ENCODE measurements around the gene TBX10. TPM values are rescaled to one million over a fixed set of nuclear protein-coding genes. Genes with fewer than 3 reads are reported as not detected.
A peak's percentile ranks its signal among the peaks of the same experiment; 100 is the strongest.
"Not testable (repeated sequence)": the region's sequence is repeated elsewhere in the genome, so short reads cannot be mapped to it uniquely, and the experiment has no call there.

The TBX10 gene
- total RNA-seq, 1 donor from 2014 or later: not detected

- H3K4me3 Mint-ChIP-seq: no peak overlapping the region
Measured at GRCh38 chr11:67599149-67599548, 40.4 kb downstream of the TBX10 start.

GRCh38 chr11:67597963-67598362 lies 41.6 kb downstream of the TBX10 start:
- not testable (repeated sequence) for H3K27me3 Mint-ChIP-seq (ENCODE audit: low read depth); H3K27ac Mint-ChIP-seq (ENCODE audit: unreplicated experiment); H3K36me3 Mint-ChIP-seq (ENCODE audit: low read depth); H3K4me1 Mint-ChIP-seq; H3K9me3 Mint-ChIP-seq; H3K4me3 Mint-ChIP-seq; DNase-seq (ENCODE audit: low read depth, low spot score)

More at GRCh38 chr11:67599149-67599548, 40.4 kb downstream of the TBX10 start:
- TF ChIP-seq, protein P1, sequence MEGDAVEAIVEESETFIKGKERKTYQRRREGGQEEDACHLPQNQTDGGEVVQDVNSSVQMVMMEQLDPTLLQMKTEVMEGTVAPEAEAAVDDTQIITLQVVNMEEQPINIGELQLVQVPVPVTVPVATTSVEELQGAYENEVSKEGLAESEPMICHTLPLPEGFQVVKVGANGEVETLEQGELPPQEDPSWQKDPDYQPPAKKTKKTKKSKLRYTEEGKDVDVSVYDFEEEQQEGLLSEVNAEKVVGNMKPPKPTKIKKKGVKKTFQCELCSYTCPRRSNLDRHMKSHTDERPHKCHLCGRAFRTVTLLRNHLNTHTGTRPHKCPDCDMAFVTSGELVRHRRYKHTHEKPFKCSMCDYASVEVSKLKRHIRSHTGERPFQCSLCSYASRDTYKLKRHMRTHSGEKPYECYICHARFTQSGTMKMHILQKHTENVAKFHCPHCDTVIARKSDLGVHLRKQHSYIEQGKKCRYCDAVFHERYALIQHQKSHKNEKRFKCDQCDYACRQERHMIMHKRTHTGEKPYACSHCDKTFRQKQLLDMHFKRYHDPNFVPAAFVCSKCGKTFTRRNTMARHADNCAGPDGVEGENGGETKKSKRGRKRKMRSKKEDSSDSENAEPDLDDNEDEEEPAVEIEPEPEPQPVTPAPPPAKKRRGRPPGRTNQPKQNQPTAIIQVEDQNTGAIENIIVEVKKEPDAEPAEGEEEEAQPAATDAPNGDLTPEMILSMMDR (conservative IDR thresholded peaks at IDR 0.05): no peak
- Mint-ChIP-seq H3K36me3 (ENCODE audit: low read depth) (no peaks in the 10 kb centered on the region), H3K9me3 (peaks cover 9% of the 10 kb centered on the region), H3K27me3 (ENCODE audit: low read depth) (peaks cover 10% of the 10 kb centered on the region), H3K4me1 (peaks cover 9% of the 10 kb centered on the region), H3K27ac (ENCODE audit: unreplicated experiment) (no peak overlapping the region)
- DNase-seq (ENCODE audit: low read depth, low spot score): no peak

DNA sequence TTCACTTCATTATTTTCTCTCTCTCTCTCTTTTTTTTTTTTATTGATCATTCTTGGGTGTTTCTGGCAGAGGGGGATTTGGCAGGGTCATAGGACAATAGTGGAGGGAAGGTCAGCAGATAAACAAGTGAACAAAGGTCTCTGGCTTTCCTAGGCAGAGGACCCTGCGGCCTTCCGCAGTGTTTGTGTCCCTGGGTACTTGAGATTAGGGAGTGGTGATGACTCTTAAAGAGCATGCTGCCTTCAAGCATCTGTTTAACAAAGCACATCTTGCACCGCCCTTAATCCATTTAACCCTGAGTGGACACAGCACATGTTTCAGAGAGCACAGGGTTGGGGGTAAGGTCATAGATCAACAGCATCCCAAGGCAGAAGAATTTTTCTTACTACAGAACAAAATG lies 42.1 kb downstream of the TBX10 start:
- H3K4me1 Mint-ChIP-seq; H3K27ac Mint-ChIP-seq (ENCODE audit: unreplicated experiment); H3K36me3 Mint-ChIP-seq (ENCODE audit: low read depth); H3K27me3 Mint-ChIP-seq (ENCODE audit: low read depth); DNase-seq (ENCODE audit: low read depth, low spot score); H3K9me3 Mint-ChIP-seq; H3K4me3 Mint-ChIP-seq: not testable (repeated sequence)

GRCh38 chr11:67596753-67597300 lies 42.7 kb downstream of the TBX10 start:
- no peak overlapping the region for H3K27ac Mint-ChIP-seq (ENCODE audit: unreplicated experiment)
- H3K36me3 Mint-ChIP-seq (ENCODE audit: low read depth): no peaks in the 10 kb centered on the region
- DNase-seq (ENCODE audit: low read depth, low spot score): no peak
- peaks cover 2% of the 10 kb centered on the region for H3K9me3 Mint-ChIP-seq
- no peaks in the 10 kb centered on the region for H3K4me1 Mint-ChIP-seq
- TF ChIP-seq, protein P1 (conservative IDR thresholded peaks at IDR 0.05): no peak
- peaks cover 6% of the 10 kb centered on the region for H3K27me3 Mint-ChIP-seq (ENCODE audit: low read depth)
- no peak overlapping the region for H3K4me3 Mint-ChIP-seq

GRCh38 chr11:67594480-67594879 lies 45.1 kb downstream of the TBX10 start:
- no peaks in the 10 kb centered on the region for H3K4me1 Mint-ChIP-seq
- TF ChIP-seq, protein P1 (conservative IDR thresholded peaks at IDR 0.05): no peak
- H3K27ac Mint-ChIP-seq (ENCODE audit: unreplicated experiment): no peak overlapping the region
- no peak for DNase-seq (ENCODE audit: low read depth, low spot score)
- no peaks in the 10 kb centered on the region for H3K9me3 Mint-ChIP-seq
- no peak overlapping the region for H3K4me3 Mint-ChIP-seq
- no peaks in the 10 kb centered on the region for H3K36me3 Mint-ChIP-seq (ENCODE audit: low read depth)
- H3K27me3 Mint-ChIP-seq (ENCODE audit: low read depth): no peaks in the 10 kb centered on the region

GRCh38 chr11:67593565-67593905 lies 46.0 kb downstream of the TBX10 start:
- DNase-seq (ENCODE audit: low read depth, low spot score): no peak
- H3K4me1 Mint-ChIP-seq: no peaks in the 10 kb centered on the region
- H3K27me3 Mint-ChIP-seq (ENCODE audit: low read depth): no peaks in the 10 kb centered on the region
- TF ChIP-seq, protein P1 (conservative IDR thresholded peaks at IDR 0.05): no peak
- H3K4me3 Mint-ChIP-seq: no peak overlapping the region
- peak overlapping the region; percentile 58 for H3K27ac Mint-ChIP-seq (ENCODE audit: unreplicated experiment)
- no peaks in the 10 kb centered on the region for H3K36me3 Mint-ChIP-seq (ENCODE audit: low read depth)
- no peaks in the 10 kb centered on the region for H3K9me3 Mint-ChIP-seq
